Fibroblast of upper back skin (primary cell): Measurements from ENCODE around the gene TTC28.

Source experiments
- DNase-seq: peaks from one replicate; pipeline ENCODE4 v3.0.0-alpha.2; 2013

Gene TTC28

GRCh38 chr22:27935897-27936296 lies 743.7 kb downstream of the TTC28 start:
- DNase-seq = no peak

DNA sequence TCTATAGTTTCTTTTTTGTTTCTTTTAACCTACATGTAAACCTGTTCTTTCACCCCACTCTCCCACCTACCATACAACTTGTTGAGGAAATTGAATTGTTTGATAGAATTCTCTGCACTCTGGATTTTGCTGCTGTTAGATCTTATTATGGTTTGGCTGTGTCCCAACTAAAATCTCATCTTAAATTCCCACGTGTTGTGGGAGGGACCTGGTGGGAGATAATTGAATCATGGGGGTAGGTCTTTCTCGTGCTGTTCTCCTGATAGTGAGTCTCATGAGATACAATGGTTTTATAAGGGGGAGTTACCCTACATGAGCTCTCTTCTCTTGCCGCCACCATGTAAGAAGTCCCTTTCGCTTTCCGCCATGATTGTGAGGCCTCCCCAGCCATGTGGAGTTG lies 745.6 kb downstream of the TTC28 start:
- DNase-seq = no peak

GRCh38 chr22:27933186-27933983 lies 746.3 kb downstream of the TTC28 start:
- DNase-seq = no peak

GRCh38 chr22:27930331-27931060 lies 749.1 kb downstream of the TTC28 start:
- peak; percentile 72 for DNase-seq
